SK-N-MC (cell line): ENCODE measurements around the gene MFSD12.
A peak's percentile ranks its signal among the peaks of the same experiment; 100 is the strongest.

Source experiments
- DNase-seq: peaks from one replicate; pipeline ENCODE4 v3.0.0-alpha.2; 2011; ENCODE audit warnings: low read depth, low spot score
- H3K27ac ChIP-seq: fragments of 200-600 bp; sonication (generic); 2 replicates; pipeline ENCODE4 v1.5.1; 2016; ENCODE audit warnings: mixed run types
- H3K36me3 ChIP-seq: fragments of 200-600 bp; sonication (generic); 2 replicates; pipeline ENCODE4 v1.6.1; 2017; ENCODE audit warnings: antibody characterized with exemption, low read length, mixed read lengths; ENCODE audit not compliant: insufficient read depth
- H3K4me3 ChIP-seq: fragments of 200-600 bp; sonication (generic); 2 replicates; pipeline ENCODE4 v1.5.1; 2016
- H3K9ac ChIP-seq: fragments of 200-600 bp; sonication (generic); 2 replicates; pipeline ENCODE4 v1.8.0; 2017; ENCODE audit warnings: mixed run types, mixed read lengths; ENCODE audit not compliant: insufficient read length
- H3K9me3 ChIP-seq: fragments of 200-600 bp; sonication (generic); 2 replicates; pipeline ENCODE4 v1.6.1; 2017; ENCODE audit warnings: low read depth, mild to moderate bottlenecking, antibody characterized with exemption, low read length, moderate library complexity, mixed read lengths
- EZH2 ChIP-seq: fragments of 200-600 bp; sonication (generic); IDR thresholded peaks from one replicate; pipeline ENCODE4 v1.6.1; 2017; ENCODE audit warnings: antibody characterized with exemption
- FOXP2 ChIP-seq: optimal IDR thresholded peaks from 2 replicates; pipeline ENCODE3; 2011; ENCODE audit warnings: mild to moderate bottlenecking, moderate library complexity; ENCODE audit not compliant: insufficient read depth; ENCODE audit errors: extremely low read length, control extremely low read depth
- POLR2AphosphoS5 ChIP-seq: IDR thresholded peaks from 2 replicates; pipeline ENCODE4 v1.6.1; 2012; ENCODE audit warnings: mild to moderate bottlenecking, low read depth, low read length, borderline replicate concordance

Gene MFSD12

GRCh38 chr19:3505598-3506383 lies 51.6 kb downstream of the MFSD12 start, which contains the start of gene FZR1:
Gene FZR1 (plus strand): TSS chr19:3506311. CDS start chr19:3522990, 16,679 bp downstream.
- TF ChIP-seq POLR2AphosphoS5 (peak; percentile 66; the same call in 1 of the 2 replicates), FOXP2 (peak; percentile 73), EZH2 (no peak)
- Histone ChIP-seq H3K27ac (peak within 1 kb of the TSS; percentile 94), H3K4me3 (peak within 1 kb of the TSS; percentile 93), H3K9ac (peak within 1 kb of the TSS; percentile 96), H3K9me3 (no peaks in the 10 kb centered on the region), H3K36me3 (peaks cover 21% of the 10 kb centered on the region; the same call in 1 of the 2 replicates)
- peak; percentile 86 for DNase-seq

DNA sequence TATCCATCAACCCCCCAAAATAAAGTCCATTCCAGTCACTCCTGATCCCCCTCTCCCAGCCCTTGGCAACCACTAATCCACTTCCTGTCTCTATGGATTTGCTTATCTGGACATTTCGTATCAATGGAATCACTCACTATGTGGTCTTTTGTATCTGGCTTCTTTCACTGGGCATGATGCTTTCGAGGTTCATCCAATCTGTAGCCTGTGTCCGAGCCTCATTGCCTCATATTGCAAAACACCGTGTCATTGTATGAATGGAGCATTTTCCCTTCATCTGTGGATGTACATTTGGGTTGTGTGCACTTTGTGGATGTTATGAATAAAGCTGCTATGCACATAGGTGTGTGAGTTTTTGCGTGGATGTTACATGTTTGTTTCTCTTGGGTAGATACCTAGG lies 52.7 kb downstream of the MFSD12 start:
- Histone ChIP-seq H3K27ac (peak overlapping the region; percentile 94), H3K9me3 (no peaks in the 10 kb centered on the region), H3K9ac (no peak overlapping the region), H3K4me3 (no peak overlapping the region), H3K36me3 (peaks cover 12% of the 10 kb centered on the region; the same call in 1 of the 2 replicates)
- TF ChIP-seq EZH2 (no peak), FOXP2 (no peak), POLR2AphosphoS5 (no peak)
- no peak for DNase-seq

GRCh38 chr19:3503036-3503572 lies 54.3 kb downstream of the MFSD12 start:
- DNase-seq: no peak
- TF ChIP-seq FOXP2: no peak
- no peak for TF ChIP-seq EZH2
- no peak for TF ChIP-seq POLR2AphosphoS5
- Histone ChIP-seq H3K36me3 (no peaks in the 10 kb centered on the region), H3K27ac (no peak overlapping the region), H3K9me3 (no peaks in the 10 kb centered on the region), H3K9ac (no peak overlapping the region), H3K4me3 (no peak overlapping the region)

DNA sequence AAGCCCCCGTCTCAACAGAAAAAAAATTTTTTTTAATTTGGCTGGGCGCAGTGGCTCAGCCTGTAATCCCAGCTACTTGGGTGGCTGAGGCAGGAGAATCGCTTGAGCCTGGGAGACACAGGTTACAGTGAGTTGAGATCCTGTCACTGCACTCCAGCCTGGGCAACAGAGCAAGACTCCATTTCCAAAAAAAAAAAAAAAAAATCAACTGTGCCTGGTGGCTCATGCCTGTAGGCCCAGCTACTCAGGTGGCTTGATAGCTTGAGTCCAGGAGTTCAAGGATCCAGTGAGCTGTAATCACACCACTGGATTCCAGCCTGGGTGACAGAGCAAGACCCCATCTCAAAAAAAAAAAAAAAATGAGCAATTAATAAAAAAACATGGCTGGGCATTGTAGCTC lies 55.6 kb downstream of the MFSD12 start:
- no peak for TF ChIP-seq POLR2AphosphoS5
- no peak for TF ChIP-seq FOXP2
- no peak for TF ChIP-seq EZH2
- Histone ChIP-seq H3K9ac (no peak overlapping the region), H3K27ac (no peak overlapping the region), H3K4me3 (no peak overlapping the region), H3K9me3 (no peaks in the 10 kb centered on the region), H3K36me3 (peaks cover 4% of the 10 kb centered on the region; the same call in 1 of the 2 replicates)
- no peak for DNase-seq

- TF ChIP-seq POLR2AphosphoS5 (peak; percentile 83), FOXP2 (peak; percentile 12), EZH2 (no peak)
- Histone ChIP-seq H3K4me3 (peak within 1 kb of the TSS; percentile 97), H3K27ac (peak within 1 kb of the TSS; percentile 100), H3K9me3 (no peaks in the 10 kb centered on the region), H3K9ac (peak within 1 kb of the TSS; percentile 100), H3K36me3 (peaks cover 11% of the 10 kb centered on the region; the same call in 1 of the 2 replicates)
- peak; percentile 96 for DNase-seq
Measured at GRCh38 chr19:3500429-3501101, 56.8 kb downstream of the MFSD12 start, which contains the start of gene DOHH. Gene DOHH (minus strand): TSS chr19:3500674. CDS start chr19:3496814, 3,860 bp downstream.

- H3K4me3 ChIP-seq: peak overlapping the region; percentile 97
- peak overlapping the region; percentile 100 for H3K9ac ChIP-seq
- peak overlapping the region; percentile 100 for H3K27ac ChIP-seq
- no peak for TF ChIP-seq FOXP2
- no peak for TF ChIP-seq POLR2AphosphoS5
- TF ChIP-seq EZH2: no peak
- H3K36me3 ChIP-seq: peaks cover 11% of the 10 kb centered on the region; the same call in 1 of the 2 replicates
- H3K9me3 ChIP-seq: no peaks in the 10 kb centered on the region
- DNase-seq: no peak
Measured at GRCh38 chr19:3499738-3500428, 57.5 kb downstream of the MFSD12 start.

DNA sequence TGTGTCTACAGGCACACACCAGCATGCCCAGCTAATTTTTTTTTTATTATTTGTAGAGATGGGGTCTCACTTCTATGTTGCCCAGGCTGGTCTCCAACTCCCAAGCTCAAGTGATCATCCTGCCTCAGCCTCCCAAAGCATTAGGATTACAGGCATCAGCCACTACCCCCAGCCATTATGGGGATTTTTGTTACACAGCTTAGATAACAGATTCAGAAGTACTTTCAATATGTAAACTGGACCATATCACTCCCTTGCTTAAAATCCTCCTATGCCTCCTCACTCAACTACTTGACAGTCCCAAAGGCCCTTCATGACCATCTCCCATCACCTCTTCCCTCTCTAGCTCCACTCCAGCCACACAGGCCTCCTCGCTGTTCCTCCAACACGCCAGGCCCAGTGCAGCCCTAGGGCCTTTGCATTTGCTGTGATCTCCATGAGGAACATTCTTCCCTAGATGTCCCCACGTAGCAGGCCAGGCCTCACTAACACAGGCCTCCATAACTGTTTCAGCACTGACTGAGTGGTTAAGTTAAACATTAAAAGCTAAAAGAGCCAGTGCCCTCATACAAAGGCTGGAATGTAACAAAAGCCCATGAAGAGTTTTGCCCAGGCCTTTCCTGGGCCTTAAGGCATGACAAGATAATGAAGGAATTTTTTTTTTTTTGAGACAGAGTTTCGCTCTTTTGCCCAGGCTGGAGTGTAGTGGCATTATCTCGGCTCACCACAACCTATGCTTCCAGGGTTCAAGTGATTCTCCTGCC lies 59.4 kb downstream of the MFSD12 start:
- Histone ChIP-seq H3K9ac (no peak overlapping the region), H3K36me3 (peaks cover 16% of the 10 kb centered on the region; the same call in 1 of the 2 replicates), H3K4me3 (no peak overlapping the region), H3K27ac (no peak overlapping the region), H3K9me3 (no peaks in the 10 kb centered on the region)
- TF ChIP-seq FOXP2 (no peak), POLR2AphosphoS5 (no peak), EZH2 (no peak)
- no peak for DNase-seq
